SK-N-SH (cell line): ENCODE data around the gene ARHGEF10L. TPM values are rescaled to one million over a fixed set of nuclear protein-coding genes. Genes with fewer than 3 reads are reported as not detected.

ENCODE experiments used
- CTCF ChIA-PET: fragments of 300-600, 350-600 bp; formaldehyde crosslinking; extraction: SDS; loops from one replicate; lab custom pipeline; 2021; lab: Yijun Ruan, JAX
- POLR2A ChIA-PET: fragments of 350-600 bp; sonication (Branson Sonifier 250); formaldehyde crosslinking; extraction: SDS; loops from one replicate; lab custom pipeline; 2020; ENCODE audit warnings: antibody characterized with exemption, inconsistent platforms; lab: Yijun Ruan, JAX
- DNase-seq: peaks from one replicate; pipeline ENCODE4 v3.0.0; 2012
- H2AFZ ChIP-seq: fragments of 200-600 bp; sonication (generic); 2 replicates; pipeline ENCODE4 v1.8.1; 2016; ENCODE audit warnings: antibody characterized with exemption, mild to moderate bottlenecking, low read depth
- H3F3A ChIP-seq: fragments of 200-600 bp; sonication (generic); replicated peaks from 2 replicates; pipeline ENCODE3; 2016; ENCODE audit warnings: antibody characterized with exemption, mild to moderate bottlenecking; ENCODE audit not compliant: insufficient read depth
- H3K27ac ChIP-seq, 2 experiments: fragments of 200-500 bp in 1 of 2; fragments of 200-600 bp in 1 of 2; sonication (Bioruptor generic) in 1 of 2; sonication (generic), shearing (Covaris generic) in 1 of 2; 2 replicates each; pipeline versions ENCODE4 v1.5.1 to v1.6.1; 2014 to 2016; ENCODE audit warnings: low read depth in 2 of 2, inconsistent platforms in 1 of 2, low read length in 1 of 2, mild to moderate bottlenecking in 1 of 2, mixed read lengths in 1 of 2
- H3K27me3 ChIP-seq: fragments of 200-600 bp; sonication (generic), shearing (Covaris generic); 2 replicates; pipeline ENCODE4 v1.6.1; 2016; ENCODE audit warnings: mixed run types; ENCODE audit not compliant: insufficient read depth
- H3K36me3 ChIP-seq, 2 experiments: fragments of 200-500 bp in 1 of 2; fragments of 200-600 bp in 1 of 2; sonication (Bioruptor generic) in 1 of 2; sonication (generic) in 1 of 2; replicated peaks in 1 of 2; 2 replicates each; pipeline versions ENCODE3 to v1.5.1; 2014 to 2016; ENCODE audit warnings: low read length in 1 of 2, mild to moderate bottlenecking in 1 of 2; ENCODE audit not compliant: insufficient read depth in 2 of 2, control insufficient read depth in 1 of 2
- H3K4me1 ChIP-seq, 2 experiments: fragments of 200-500 bp in 1 of 2; fragments of 200-600 bp in 1 of 2; sonication (Bioruptor generic) in 1 of 2; sonication (generic), shearing (Covaris generic) in 1 of 2; 2 replicates each; pipeline versions ENCODE4 v1.5.1 to v1.6.1; 2014 to 2016; ENCODE audit warnings: low read depth in 1 of 2, low read length in 1 of 2, mixed run types in 1 of 2; ENCODE audit not compliant: insufficient read depth in 2 of 2, control insufficient read depth in 1 of 2
- H3K4me2 ChIP-seq: fragments of 200-600 bp; sonication (generic), shearing (Covaris generic); 2 replicates; pipeline ENCODE4 v1.6.1; 2017; ENCODE audit warnings: mixed run types
- H3K4me3 ChIP-seq, 2 experiments: fragments of 200-500 bp in 1 of 2; fragments of 200-600 bp in 1 of 2; sonication (Bioruptor generic) in 1 of 2; sonication (generic), shearing (Covaris generic) in 1 of 2; 2 replicates each; pipeline versions ENCODE4 v1.5.1 to v1.8.1; 2014 to 2016; ENCODE audit warnings: low read depth in 2 of 2, inconsistent platforms in 1 of 2, low read length in 1 of 2, mild to moderate bottlenecking in 1 of 2, mixed read lengths in 1 of 2, moderate library complexity in 1 of 2
- H3K79me2 ChIP-seq: fragments of 200-600 bp; sonication (generic); 2 replicates; pipeline ENCODE4 v1.8.1; 2017; ENCODE audit warnings: mild to moderate bottlenecking; ENCODE audit not compliant: insufficient read depth
- H3K9ac ChIP-seq: fragments of 200-600 bp; sonication (generic); 2 replicates; pipeline ENCODE4 v1.6.1; 2017; ENCODE audit warnings: mixed run types
- H3K9me2 ChIP-seq: fragments of 200-600 bp; sonication (generic); 2 replicates; pipeline ENCODE4 v1.6.1; 2017; ENCODE audit warnings: mixed run types
- H3K9me3 ChIP-seq: fragments of 200-600 bp; sonication (generic); 2 replicates; pipeline ENCODE4 v1.6.1; 2017; ENCODE audit warnings: mixed run types, mild to moderate bottlenecking, moderate library complexity
- H4K20me1 ChIP-seq: fragments of 200-600 bp; sonication (generic); 2 replicates; pipeline ENCODE4 v1.6.1; 2017; ENCODE audit warnings: mild to moderate bottlenecking, mixed run types; ENCODE audit not compliant: insufficient read depth
- CHD2 ChIP-seq: fragments of 150-350 bp; IDR thresholded peaks from 2 replicates; pipeline ENCODE4 v1.6.1; 2018; ENCODE audit warnings: low read length; ENCODE audit not compliant: partially characterized antibody
- ELF1 ChIP-seq: IDR thresholded peaks from 2 replicates; pipeline ENCODE4 v1.4.0; 2012
- EP300 ChIP-seq, 2 experiments: IDR thresholded peaks; 2 replicates each; pipeline versions ENCODE4 v1.4.0 to v1.6.1; 2012; ENCODE audit warnings: borderline replicate concordance in 1 of 2, low read depth in 1 of 2, low read length in 1 of 2
- FOSL2 ChIP-seq: IDR thresholded peaks from 2 replicates; pipeline ENCODE4 v1.4.0; 2012; ENCODE audit warnings: low read depth, mild to moderate bottlenecking, moderate library complexity, borderline replicate concordance
- FOXM1 ChIP-seq: IDR thresholded peaks from 2 replicates; pipeline ENCODE4 v1.4.0; 2012; ENCODE audit warnings: low read depth, mild to moderate bottlenecking
- GATA2 ChIP-seq: sonication (generic); formaldehyde crosslinking; IDR thresholded peaks from 2 replicates; pipeline ENCODE4 v1.5.0; 2020; ENCODE audit warnings: mild to moderate bottlenecking, missing genetic modification reagents
- MAX ChIP-seq: IDR thresholded peaks from 2 replicates; pipeline ENCODE4 v1.4.0; 2012; ENCODE audit warnings: low read depth
- MXI1 ChIP-seq: IDR thresholded peaks from 2 replicates; pipeline ENCODE4 v1.6.1; 2012; ENCODE audit warnings: mild to moderate bottlenecking, low read depth, low read length, improper control_type of control experiment
- NFIC ChIP-seq: IDR thresholded peaks from 2 replicates; pipeline ENCODE4 v1.4.0; 2012; ENCODE audit warnings: borderline replicate concordance
- NRF1 ChIP-seq: IDR thresholded peaks from 2 replicates; pipeline ENCODE4 v1.6.1; 2012; ENCODE audit warnings: low read depth, mild to moderate bottlenecking, low read length
- POLR2AphosphoS5 ChIP-seq: IDR thresholded peaks from 2 replicates; pipeline ENCODE4 v1.6.1; 2012; ENCODE audit warnings: low read depth, low read length
- RCOR1 ChIP-seq: fragments of 150-350 bp; IDR thresholded peaks from 2 replicates; pipeline ENCODE4 v1.6.1; 2017; ENCODE audit warnings: antibody characterized with exemption, low read length
- SIN3A ChIP-seq: IDR thresholded peaks from 2 replicates; pipeline ENCODE4 v1.6.1; 2012; ENCODE audit warnings: low read depth, mild to moderate bottlenecking, low read length, moderate library complexity, borderline replicate concordance
- TCF12 ChIP-seq: IDR thresholded peaks from 2 replicates; pipeline ENCODE4 v1.4.0; 2012
- USF1 ChIP-seq: IDR thresholded peaks from 2 replicates; pipeline ENCODE4 v1.4.0; 2012; ENCODE audit warnings: low read depth, borderline replicate concordance
- USF2 ChIP-seq: fragments of 150-350 bp; IDR thresholded peaks from 2 replicates; pipeline ENCODE4 v1.6.1; 2017; ENCODE audit warnings: antibody characterized with exemption, low read length, low read depth, borderline replicate concordance
- YY1 ChIP-seq: IDR thresholded peaks from 2 replicates; pipeline ENCODE4 v1.4.0; 2012; ENCODE audit warnings: low read depth, mild to moderate bottlenecking
- ZBTB33 ChIP-seq: IDR thresholded peaks from 2 replicates; pipeline ENCODE4 v1.4.0; 2012; ENCODE audit warnings: low read depth, borderline replicate concordance
- WGBS: methylation state at CpG from one replicate; pipeline ENCODE4 v1.1.6; 2017; ENCODE audit warnings: low lambda C conversion rate; 5-methylcytosine and 5-hydroxymethylcytosine counted together
- polyA plus RNA-seq, 3 experiments: library from polyadenylated mRNA; depleted of rRNA; stranded (reverse); fragments of >200 nt; gene quantifications; 2 replicates each; pipeline ENCODE4 v1.2.3, GENCODE V29; 2012

Gene ARHGEF10L
- polyA plus RNA-seq, 1 of the 3 experiments (the other 2 are of a cell fraction), result 12.5 TPM

- H3K9me2 ChIP-seq, result no peaks in the 10 kb centered on the region
- no peaks in the 10 kb centered on the region for H3K27me3 ChIP-seq
- 96% methylated on average over 13 of the region's 13 CpGs for WGBS
- TF ChIP-seq ZBTB33, result no peak
- no peak for TF ChIP-seq USF1
- TF ChIP-seq SIN3A, result no peak
- H3K4me3 ChIP-seq, result no peak overlapping the region
- H3K9ac ChIP-seq, result no peak overlapping the region
- DNase-seq, result no peak
- H4K20me1 ChIP-seq, result 0 out of 2 replicates have a peak, but pooled peaks cover 4% of the 10 kb centered on the region
- H3K27ac ChIP-seq, result no peak overlapping the region
- H3K4me1 ChIP-seq, result peaks cover 0 to 6% of the 10 kb centered on the region in 2 experiments; a peak in 1 of 4 replicates
- no peaks in the 10 kb centered on the region for H3K79me2 ChIP-seq
- peaks cover 2% of the 10 kb centered on the region for H3F3A ChIP-seq
- ChIA-PET POLR2A (no interaction called here), CTCF (interaction anchor here (1.3 to 2.2 kb wide), 5 partner anchors 10 to 924 kb away, joined by 3 to 10 read pairs (median 5); no protein-coding TSS in a partner anchor)
- no peak overlapping the region for H3K4me2 ChIP-seq
- H3K9me3 ChIP-seq, result no peaks in the 10 kb centered on the region
- H3K36me3 ChIP-seq, result peaks cover 0 to 32% of the 10 kb centered on the region in 2 experiments
- H2AFZ ChIP-seq, result no peak overlapping the region
These were observed 117.9 kb downstream of the ARHGEF10L start for GRCh38 chr1:17657436-17657835.

GRCh38 chr1:17658837-17659236 is 119.3 kb downstream of the ARHGEF10L start:
- Histone ChIP-seq H3K79me2 (no peaks in the 10 kb centered on the region), H3K27ac (no peak overlapping the region), H3K4me3 (no peak overlapping the region), H3K4me2 (no peak overlapping the region), H3F3A (peaks cover 2% of the 10 kb centered on the region), H3K36me3 (peaks cover 0 to 34% of the 10 kb centered on the region in 2 experiments), H3K9ac (no peak overlapping the region), H2AFZ (no peak overlapping the region), H3K27me3 (no peaks in the 10 kb centered on the region), H3K9me2 (no peaks in the 10 kb centered on the region), H3K4me1 (peaks cover 0 to 9% of the 10 kb centered on the region in 2 experiments; a peak in 1 of 4 replicates), H4K20me1 (0 out of 2 replicates have a peak, but pooled peaks cover 4% of the 10 kb centered on the region), H3K9me3 (no peaks in the 10 kb centered on the region)
- ChIA-PET CTCF (interaction anchor here (0.8 to 4.5 kb wide), 8 partner anchors 11 to 923 kb away, joined by 3 to 37 read pairs (median 4); no protein-coding TSS in a partner anchor), POLR2A (no interaction called here)
- TF ChIP-seq NFIC (no peak), USF2 (no peak), TCF12 (no peak), MAX (no peak), YY1 (no peak), MXI1 (no peak), ELF1 (no peak), RCOR1 (no peak), EP300 (IDR thresholded peaks at IDR 0.05; ENCODE audit: borderline replicate concordance in 1 of 2, low read depth in 1 of 2, low read length in 1 of 2) (no peak), CHD2 (no peak), NRF1 (no peak), POLR2AphosphoS5 (no peak), GATA2 (CRISPR knock-in tag) (no peak), FOSL2 (no peak), FOXM1 (no peak)
- no peak for DNase-seq
- 92% methylated on average over 6 of the region's 6 CpGs for WGBS
